NCI-H187 (cell line): ENCODE results near the gene PNPO.
A peak's percentile ranks its signal among the peaks of the same experiment; 100 is the strongest.

Experiments used
- DNase-seq, 2 experiments: peaks; one replicate each; lab custom pipeline; 2025; lab: John Stamatoyannopoulos, UW

PNPO gene

GRCh38 chr17:47949946-47950345 is 8.6 kb downstream of the PNPO start:
- no peak for DNase-seq

DNA sequence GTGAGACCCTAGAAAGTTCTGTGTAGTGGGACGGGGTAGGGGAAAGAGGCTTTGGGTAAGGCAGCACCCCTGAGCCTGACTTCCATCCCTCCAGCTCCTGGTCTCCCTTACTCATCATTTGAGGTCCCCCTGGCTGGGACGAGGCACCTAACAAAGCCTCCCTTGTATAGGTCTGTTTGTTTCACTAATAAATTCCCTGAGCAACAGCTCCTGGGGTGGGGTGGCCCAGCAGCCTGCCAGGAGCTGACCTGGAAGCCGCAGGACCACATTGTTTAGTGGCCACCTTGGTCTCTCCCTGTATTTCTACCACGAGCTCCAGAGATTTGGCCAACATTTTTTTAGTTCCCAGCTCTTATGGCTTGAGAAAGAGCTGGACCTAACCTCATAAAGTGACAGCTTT is 9.1 kb downstream of the PNPO start:
- DNase-seq, result no peak

DNA sequence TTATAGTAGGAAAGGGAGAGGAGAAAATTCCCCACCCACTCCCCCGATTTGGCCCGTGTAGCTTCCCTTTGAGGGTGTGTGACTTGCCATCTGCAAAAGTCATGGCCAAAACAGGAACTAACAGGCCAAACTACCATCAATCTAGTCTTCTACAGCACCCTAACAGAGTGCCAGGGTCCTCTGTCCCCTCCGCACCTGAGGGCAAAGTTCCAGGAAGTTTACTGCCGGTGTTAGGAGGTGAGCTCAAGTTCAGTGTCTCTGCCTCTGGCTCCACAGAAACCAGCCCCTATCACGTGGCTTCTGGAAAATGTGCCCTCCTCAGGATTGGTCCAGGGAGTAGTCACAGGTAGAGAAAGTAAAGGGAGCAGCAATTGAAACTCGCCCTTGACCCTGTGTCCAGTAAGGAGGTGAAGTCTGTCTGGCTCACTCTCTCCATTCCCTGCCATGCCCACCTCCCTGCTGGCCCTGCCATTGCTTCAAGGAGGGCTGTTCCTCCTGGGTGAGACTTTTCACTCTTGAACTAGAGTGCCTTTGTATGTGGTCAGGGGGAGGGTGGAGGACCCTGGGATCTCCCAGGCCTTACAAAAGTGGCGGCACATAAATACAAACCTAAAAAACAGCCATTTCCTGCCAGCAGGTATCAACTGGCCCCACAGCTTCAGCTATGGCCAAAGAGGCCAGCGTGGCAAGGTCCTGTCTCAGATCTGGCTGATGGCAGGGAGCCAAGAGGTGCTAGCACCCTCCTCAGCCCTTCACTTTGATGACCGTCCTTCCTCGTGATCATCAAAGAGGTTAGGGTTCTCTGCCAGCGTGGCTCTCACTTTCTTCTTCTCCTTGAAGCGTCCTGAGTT is 11.0 kb downstream of the PNPO start:
- DNase-seq, result no peak

- DNase-seq, result no peak
These were observed 12.5 kb downstream of the PNPO start for GRCh38 chr17:47953909-47954308.

DNA sequence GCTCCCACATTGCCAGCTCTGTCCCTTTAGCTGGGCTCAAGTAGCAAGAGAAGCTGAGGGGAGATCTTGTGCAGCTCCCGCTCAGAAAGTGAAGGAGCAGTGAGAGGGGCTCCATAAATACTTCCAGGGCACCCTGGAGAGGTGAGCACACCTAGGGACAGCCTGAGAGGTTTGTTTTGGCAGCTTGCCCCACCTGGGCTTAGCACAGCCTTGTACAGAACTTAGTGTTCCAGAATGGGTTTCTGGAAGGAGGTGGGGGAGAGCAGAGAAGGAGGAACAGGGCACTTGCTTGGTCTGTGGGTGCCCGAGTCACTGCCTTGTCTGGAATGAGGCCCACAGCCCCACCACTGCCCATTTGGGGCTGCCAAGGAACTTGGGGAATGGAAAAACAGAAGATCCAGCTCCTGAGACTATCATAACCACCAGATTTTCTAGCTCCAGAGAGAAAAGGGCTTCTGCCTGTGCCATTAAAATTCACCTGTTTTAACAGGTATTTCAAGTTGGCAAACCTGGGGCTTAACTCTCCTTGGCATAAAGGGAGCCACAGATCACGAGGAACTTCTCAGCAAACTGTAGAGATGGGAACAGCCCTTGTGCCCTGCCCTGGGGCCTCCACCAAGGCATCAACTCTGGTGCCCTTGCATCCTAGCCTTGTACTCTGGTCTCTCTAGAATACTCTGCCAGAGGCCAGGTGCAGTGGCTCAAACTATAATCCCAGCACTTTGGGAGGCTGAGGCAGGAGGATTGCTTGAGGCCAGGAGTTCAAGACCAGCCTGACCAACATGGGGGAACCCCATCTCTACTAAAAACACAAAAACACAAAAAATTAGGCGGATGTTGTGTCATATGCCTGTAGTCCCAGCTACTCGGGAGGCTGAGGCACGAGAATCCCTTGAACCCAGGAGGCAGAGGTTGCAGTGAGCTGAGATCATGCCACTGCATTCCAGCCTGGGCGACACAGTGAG is 14.4 kb downstream of the PNPO start:
- DNase-seq, result peak; percentile 13 to 45

GRCh38 chr17:47956791-47957590 is 15.6 kb downstream of the PNPO start:
- no peak for DNase-seq

DNA sequence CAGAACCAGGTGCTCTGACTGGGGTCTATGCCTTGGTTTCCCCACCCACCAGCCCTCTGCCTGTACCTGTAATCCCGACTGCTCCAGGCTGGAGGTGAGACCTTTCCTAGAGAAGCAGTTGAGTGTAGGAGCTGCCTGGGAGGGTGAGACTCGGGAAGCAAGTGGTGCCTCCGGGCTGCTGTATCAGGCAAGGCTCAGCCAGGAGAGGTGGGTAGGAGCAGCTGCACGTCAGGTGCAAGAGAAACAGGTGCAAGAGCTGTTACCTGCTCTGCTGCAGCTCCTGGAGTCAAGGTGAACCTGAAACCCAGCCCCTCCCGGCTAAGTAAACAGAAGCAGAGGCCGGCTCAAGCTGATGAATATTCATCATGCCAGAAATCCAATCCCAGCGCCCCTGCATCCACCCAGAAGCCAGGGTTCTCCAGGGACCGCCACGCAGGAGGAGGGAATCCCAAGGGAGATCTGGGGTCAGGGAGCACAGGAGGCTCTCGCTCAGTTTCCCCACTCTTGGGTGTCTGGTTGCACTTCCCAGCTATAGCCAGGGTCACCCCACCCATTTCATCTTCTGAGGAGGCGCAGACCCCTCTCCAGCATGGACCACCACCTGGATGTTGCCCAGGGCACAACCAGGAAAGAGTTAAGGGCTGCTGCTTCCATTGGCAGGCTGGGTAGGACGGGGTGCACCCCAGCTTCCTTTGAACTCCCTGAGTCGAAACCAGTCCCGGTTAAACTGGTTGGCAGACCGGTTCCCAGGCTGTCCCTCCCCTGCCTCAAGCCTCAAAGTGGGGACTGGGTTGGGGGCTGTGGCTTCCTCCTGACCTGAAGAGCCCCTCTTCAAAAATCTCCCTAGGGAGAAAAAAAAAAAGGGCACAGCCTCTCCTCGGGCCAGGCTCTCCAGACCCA is 16.5 kb downstream of the PNPO start, which contains the start of gene PRR15L:
Gene PRR15L (minus strand): TSS at position 293 of the 900 bp plus-strand sequence. CDS start 4,649 bp downstream, outside the sequence.
- peak; percentile 72 to 94 for DNase-seq

GRCh38 chr17:47959825-47960655 is 18.7 kb downstream of the PNPO start:
- DNase-seq, result peak; percentile 80 to 87

- DNase-seq, result no peak
These were observed 20.0 kb downstream of the PNPO start for GRCh38 chr17:47961406-47961805.

- no peak for DNase-seq
These were observed 21.5 kb downstream of the PNPO start for GRCh38 chr17:47962901-47963300.

GRCh38 chr17:47964856-47965255 is 23.5 kb downstream of the PNPO start:
- no peak for DNase-seq

DNA sequence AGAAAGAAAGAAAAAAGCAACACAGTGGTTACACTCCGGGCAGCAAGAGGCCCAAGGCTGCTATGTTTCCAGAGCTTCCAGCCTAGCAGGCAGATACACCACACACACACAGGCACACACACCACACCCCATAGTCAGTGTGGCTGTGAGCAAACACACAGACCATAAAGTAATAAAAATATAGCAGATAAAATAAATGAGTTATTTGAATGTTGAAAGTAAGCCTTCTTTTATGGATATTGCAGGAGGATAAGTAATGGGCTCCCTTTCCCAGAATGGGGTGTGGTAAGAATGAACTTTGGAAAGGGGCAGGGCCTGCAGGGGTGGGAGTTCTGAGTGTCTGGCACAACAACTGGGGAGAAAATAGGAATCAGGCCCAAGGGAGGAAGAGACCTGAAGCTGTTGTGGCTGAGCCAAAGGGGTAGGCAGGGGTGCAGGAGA is 24.7 kb downstream of the PNPO start:
- DNase-seq, result no peak

GRCh38 chr17:47967607-47968252 is 26.4 kb downstream of the PNPO start:
- no peak for DNase-seq

DNA sequence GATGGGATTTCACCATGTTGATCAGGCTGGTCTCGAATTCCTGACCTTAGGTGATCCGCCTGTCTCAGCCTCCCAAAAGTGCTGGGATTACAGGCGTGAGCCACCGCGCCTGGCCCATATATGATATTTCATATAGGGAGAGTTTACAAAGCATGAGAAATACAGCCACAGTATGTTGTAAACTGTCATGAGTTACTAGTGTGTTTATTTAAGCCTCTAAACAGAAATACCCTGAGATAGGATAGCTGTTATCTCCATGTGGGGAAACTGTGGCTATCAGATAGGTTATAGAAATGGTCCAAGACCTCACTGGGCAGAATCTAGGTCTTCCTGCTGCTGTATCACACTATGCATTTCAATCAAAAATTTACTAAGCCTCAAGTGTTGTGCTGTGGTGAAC is 27.5 kb downstream of the PNPO start:
- DNase-seq, result no peak

DNA sequence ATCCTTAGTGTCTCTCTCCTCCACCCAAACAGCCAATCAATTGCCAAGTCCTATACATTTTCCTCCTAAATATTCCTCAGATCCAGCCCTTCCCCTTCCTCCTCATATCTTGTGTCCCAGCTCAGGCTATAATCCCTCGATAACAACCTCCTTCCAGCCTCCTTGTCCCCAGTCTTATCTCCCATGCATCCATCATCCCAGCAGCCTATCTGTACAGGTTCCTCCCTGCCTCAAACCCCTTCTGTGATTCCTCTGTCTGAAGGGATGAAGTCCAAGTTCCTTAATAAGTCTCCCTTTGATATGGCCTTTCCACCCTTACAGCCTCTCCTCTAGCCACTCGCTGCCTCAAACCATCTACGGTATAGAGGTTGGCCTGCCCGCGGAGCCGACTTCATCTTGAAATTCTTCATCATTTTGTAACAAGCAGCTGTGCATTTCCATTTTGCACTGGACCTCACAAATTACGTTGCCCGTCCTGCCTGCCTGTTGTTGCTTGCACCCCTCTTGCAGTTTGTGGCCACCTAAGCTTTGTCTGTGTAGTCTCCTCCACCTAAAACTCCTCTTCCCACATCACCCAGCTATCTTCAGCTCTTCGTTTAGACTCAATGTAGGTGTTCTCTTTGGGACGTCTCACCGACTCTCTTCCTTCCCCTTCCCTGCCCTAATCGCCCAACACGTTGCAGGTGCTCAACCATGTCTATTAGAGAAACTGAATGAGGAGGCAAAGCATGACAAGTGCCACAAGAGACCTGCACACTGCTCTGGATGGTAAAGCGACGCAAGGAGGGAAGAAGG is 28.8 kb downstream of the PNPO start:
- no peak for DNase-seq

DNA sequence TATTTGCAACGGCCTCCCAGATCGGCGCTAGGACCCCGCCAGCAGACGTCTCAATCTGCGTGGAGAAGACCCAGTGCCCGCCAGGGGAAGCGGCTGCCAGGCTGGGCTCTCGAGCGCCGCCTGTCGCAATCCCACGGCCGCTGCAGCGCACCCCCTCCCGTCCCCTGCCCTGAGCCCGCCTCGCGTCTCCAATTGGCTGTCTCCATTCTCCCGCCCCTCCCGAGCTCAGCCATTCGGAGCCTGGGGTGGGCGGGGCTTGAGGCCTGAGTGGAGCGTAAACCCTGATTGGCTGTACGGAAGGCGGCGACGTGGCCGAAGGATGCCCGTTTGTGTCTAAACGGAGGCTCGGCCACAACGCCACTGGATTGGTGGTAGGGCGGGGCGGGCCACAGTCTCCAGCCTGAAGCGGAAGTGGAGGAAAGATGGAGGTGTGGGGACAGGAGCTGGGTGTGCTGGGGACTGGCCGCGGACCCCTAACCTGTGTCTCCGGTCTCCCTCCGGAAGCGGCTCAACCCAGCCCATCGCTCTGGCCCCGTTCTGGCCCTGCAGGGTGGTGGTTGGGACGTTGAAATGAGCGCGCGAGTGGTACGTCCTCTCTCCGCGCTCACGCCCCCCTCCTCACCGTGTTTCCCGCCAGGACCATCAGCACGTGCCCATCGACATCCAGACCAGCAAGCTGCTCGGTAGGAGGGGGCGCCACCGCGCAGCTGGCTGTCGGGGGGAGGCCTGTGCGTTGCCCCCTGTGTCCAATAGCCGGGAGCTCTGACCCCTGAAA is 29.5 kb downstream of the PNPO start, which contains the start of gene CDK5RAP3:
Gene CDK5RAP3 (plus strand): TSS at position 389 of the 775 bp plus-strand sequence. CDS start 34 bp downstream, at position 423.
- peak; percentile 98 to 99 for DNase-seq

GRCh38 chr17:47973541-47973940 is 32.2 kb downstream of the PNPO start:
- no peak for DNase-seq
